ENCODE measurements around the gene JMJD7.

JMJD7 gene

GRCh38 chr15:41792000-41792637, 35.8 kb upstream of the JMJD7 start:
- ATAC-seq: no peak
- TF ChIP-seq ARNTL (CRISPR knock-in tag; IDR thresholded peaks at IDR 0.05; ENCODE audit: borderline replicate concordance, low read depth) (no peak), CSRNP3 (CRISPR knock-in tag; IDR thresholded peaks at IDR 0.05) (no peak), BACH2 (CRISPR knock-in tag; IDR thresholded peaks at IDR 0.05; ENCODE audit: borderline replicate concordance) (no peak), ISL1 (CRISPR knock-in tag; IDR thresholded peaks at IDR 0.05) (no peak), CREB5 (CRISPR knock-in tag; IDR thresholded peaks at IDR 0.05; ENCODE audit: low read depth) (no peak), ZNF565 (CRISPR knock-in tag; conservative IDR thresholded peaks at IDR 0.05; ENCODE audit: low read depth) (no peak), TSHZ2 (CRISPR knock-in tag; IDR thresholded peaks at IDR 0.05) (no peak), RARB (CRISPR knock-in tag; IDR thresholded peaks at IDR 0.05) (no peak), POU6F1 (CRISPR knock-in tag; IDR thresholded peaks at IDR 0.05; ENCODE audit: borderline replicate concordance, low read depth) (no peak), CSDC2 (CRISPR knock-in tag; IDR thresholded peaks at IDR 0.05) (no peak), ZC3H10 (CRISPR knock-in tag; IDR thresholded peaks at IDR 0.05) (no peak), TCF4 (CRISPR knock-in tag; IDR thresholded peaks at IDR 0.05; ENCODE audit: borderline replicate concordance) (no peak), ESRRG (CRISPR knock-in tag; IDR thresholded peaks at IDR 0.05) (no peak), ZNF70 (CRISPR knock-in tag; IDR thresholded peaks at IDR 0.05) (no peak), OSR1 (CRISPR knock-in tag; IDR thresholded peaks at IDR 0.05) (no peak), TOX (CRISPR knock-in tag; IDR thresholded peaks at IDR 0.05; ENCODE audit: borderline replicate concordance) (no peak)

GRCh38 chr15:41794081-41794480, 33.8 kb upstream of the JMJD7 start:
- TF ChIP-seq BACH2 (CRISPR knock-in tag; IDR thresholded peaks at IDR 0.05; ENCODE audit: borderline replicate concordance) (no peak), POU6F1 (CRISPR knock-in tag; IDR thresholded peaks at IDR 0.05; ENCODE audit: borderline replicate concordance, low read depth) (no peak), GLIS3 (CRISPR knock-in tag; IDR thresholded peaks at IDR 0.05) (no peak), CSDC2 (CRISPR knock-in tag; IDR thresholded peaks at IDR 0.05) (no peak), CREB5 (CRISPR knock-in tag; IDR thresholded peaks at IDR 0.05; ENCODE audit: low read depth) (no peak), OSR1 (CRISPR knock-in tag; IDR thresholded peaks at IDR 0.05) (no peak), ZNF565 (CRISPR knock-in tag; conservative IDR thresholded peaks at IDR 0.05; ENCODE audit: low read depth) (no peak), ARNTL (CRISPR knock-in tag; IDR thresholded peaks at IDR 0.05; ENCODE audit: borderline replicate concordance, low read depth) (no peak), CSRNP3 (CRISPR knock-in tag; IDR thresholded peaks at IDR 0.05) (no peak), ZNF70 (CRISPR knock-in tag; IDR thresholded peaks at IDR 0.05) (no peak), ZC3H10 (CRISPR knock-in tag; IDR thresholded peaks at IDR 0.05) (no peak), ESRRG (CRISPR knock-in tag; IDR thresholded peaks at IDR 0.05) (no peak)
- ATAC-seq: no peak
